SK-N-SH treated with all-trans-retinoic acid at 6 μM for 48 hours (cell line): ENCODE data around the gene SHB.

ENCODE experiments used
- ESRRG ChIP-seq: fragments of 250-450 bp; sonication (Bioruptor Pico); IDR thresholded peaks from 2 replicates; pipeline ENCODE4 v1.6.1; 2021; ENCODE audit warnings: mild to moderate bottlenecking
- OSR1 ChIP-seq: fragments of 250-450 bp; sonication (Bioruptor Pico); IDR thresholded peaks from 2 replicates; pipeline ENCODE4 v1.8.0; 2022; ENCODE audit warnings: moderate library complexity, mild to moderate bottlenecking, inconsistent platforms
- TCF4 ChIP-seq: fragments of 250-450 bp; sonication (Bioruptor Pico); IDR thresholded peaks from 2 replicates; pipeline ENCODE4 v1.8.0; 2021; ENCODE audit warnings: mild to moderate bottlenecking, moderate library complexity, borderline replicate concordance
- TOX ChIP-seq: fragments of 250-450 bp; sonication (Bioruptor Pico); IDR thresholded peaks from 2 replicates; pipeline ENCODE4 v1.8.0; 2021; ENCODE audit warnings: mild to moderate bottlenecking, moderate library complexity, borderline replicate concordance
- TF ChIP-seq, protein P1 (sequence below): fragments of 250-450 bp; sonication (Bioruptor Pico); IDR thresholded peaks from 2 replicates; pipeline ENCODE4 v1.5.1; 2020; ENCODE audit warnings: low read depth, mild to moderate bottlenecking, moderate library complexity

DNA sequence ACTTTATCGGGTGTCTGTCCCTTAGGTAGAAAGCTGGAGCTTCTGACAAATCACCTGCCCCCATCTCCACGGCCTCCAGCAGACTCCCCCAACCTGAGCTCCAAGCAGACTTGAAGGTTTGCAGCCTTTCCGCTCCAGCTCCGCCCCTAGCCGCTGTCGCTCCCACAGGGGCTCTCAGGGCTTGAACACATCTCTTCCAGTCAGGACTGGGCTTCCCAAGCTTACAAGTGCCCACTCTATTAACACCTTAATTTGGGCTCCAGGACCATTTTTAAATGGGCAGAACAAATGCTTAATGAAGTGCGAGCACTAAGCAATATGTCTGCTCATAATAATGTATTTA lies 147.9 kb downstream of the SHB start:
- no peak for TF ChIP-seq ESRRG
- TF ChIP-seq, protein P1, sequence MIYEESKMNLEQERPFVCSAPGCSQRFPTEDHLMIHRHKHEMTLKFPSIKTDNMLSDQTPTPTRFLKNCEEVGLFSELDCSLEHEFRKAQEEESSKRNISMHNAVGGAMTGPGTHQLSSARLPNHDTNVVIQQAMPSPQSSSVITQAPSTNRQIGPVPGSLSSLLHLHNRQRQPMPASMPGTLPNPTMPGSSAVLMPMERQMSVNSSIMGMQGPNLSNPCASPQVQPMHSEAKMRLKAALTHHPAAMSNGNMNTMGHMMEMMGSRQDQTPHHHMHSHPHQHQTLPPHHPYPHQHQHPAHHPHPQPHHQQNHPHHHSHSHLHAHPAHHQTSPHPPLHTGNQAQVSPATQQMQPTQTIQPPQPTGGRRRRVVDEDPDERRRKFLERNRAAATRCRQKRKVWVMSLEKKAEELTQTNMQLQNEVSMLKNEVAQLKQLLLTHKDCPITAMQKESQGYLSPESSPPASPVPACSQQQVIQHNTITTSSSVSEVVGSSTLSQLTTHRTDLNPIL (CRISPR knock-in tag): no peak
- TF ChIP-seq TCF4: no peak
- TF ChIP-seq OSR1: no peak
- TF ChIP-seq TOX (CRISPR knock-in tag): no peak
